ENCODE results near the gene PGM1. TPM values are rescaled to one million over a fixed set of nuclear protein-coding genes. Genes with fewer than 3 reads are reported as not detected.

PGM1 gene
- polyA plus RNA-seq, 3 donors = 8.2 to 39.8 (median 28.7) TPM

GRCh38 chr1:63638471-63638870 lies 45.3 kb downstream of the PGM1 start:
- Histone ChIP-seq H2AFZ (ENCODE audit: insufficient read depth, low read depth, low read length, poor library complexity, severe bottlenecking) (no peak overlapping the region), H3K4me2 (replicated peaks; ENCODE audit: extremely low read depth, low read length, poor library complexity, severe bottlenecking) (no peak overlapping the region), H3K79me2 (ENCODE audit: insufficient read depth, low read length) (no peaks in the 10 kb centered on the region), H3K9me3 (replicated peaks in 1 of 2; ENCODE audit: control insufficient read depth in 1 of 2, insufficient read depth in 1 of 2, low read length in 2 of 2) (no peaks in the 10 kb centered on the region), H3K9ac (ENCODE audit: insufficient read depth, low read length, poor library complexity, severe bottlenecking) (no peak overlapping the region), H3K27me3 (ENCODE audit: control insufficient read depth in 2 of 2, insufficient read depth in 2 of 2, low read length in 2 of 2) (no peaks in the 10 kb centered on the region), H4K20me1 (ENCODE audit: insufficient read depth, low read length) (no peaks in the 10 kb centered on the region), H3K36me3 (replicated peaks in 1 of 2; ENCODE audit: control insufficient read depth in 1 of 2, insufficient read depth in 2 of 2, low read length in 2 of 2) (peaks cover 34 to 83% of the 10 kb centered on the region in 2 donors), H3K4me1 (ENCODE audit: control insufficient read depth in 1 of 2, insufficient read depth in 2 of 2, low read length in 2 of 2) (peaks cover 5 to 16% of the 10 kb centered on the region in 2 donors), H3K27ac (ENCODE audit: low read depth in 1 of 2, low read length in 2 of 2) (peak overlapping the region in 1 of 2 donors; percentile 10), H3K4me3 (replicated peaks in 1 of 3; ENCODE audit: low read depth in 2 of 3, low read length in 3 of 3) (no peak overlapping the region)
- Mint-ChIP-seq H3K4me3 (no peak overlapping the region), H3K27ac (no peak overlapping the region), H3K4me1 (peaks cover 14% of the 10 kb centered on the region), H3K9me3 (no peaks in the 10 kb centered on the region), H3K27me3 (ENCODE audit: low read depth in 3 of 3) (no peaks in the 10 kb centered on the region), H3K36me3 (peaks cover 75 to 78% of the 10 kb centered on the region in 2 donors)
- intact Hi-C loops (cut with micrococcal nuclease) = no loop called here
- DNase-seq = no peak
- 100% methylated on average over 3 of the region's 8 CpGs for WGBS (ENCODE audit: insufficient coverage)
- no peak for TF ChIP-seq CTCF (IDR thresholded peaks at IDR 0.05)

- no peak for DNase-seq
- H3K4me2 ChIP-seq (replicated peaks; ENCODE audit: extremely low read depth, low read length, poor library complexity, severe bottlenecking) = no peak overlapping the region
- H3K27ac ChIP-seq (ENCODE audit: low read depth in 1 of 2, low read length in 2 of 2) = no peak overlapping the region
- Mint-ChIP-seq H3K36me3 (peaks cover 77 to 79% of the 10 kb centered on the region in 2 donors), H3K27me3 (ENCODE audit: low read depth in 3 of 3) (no peaks in the 10 kb centered on the region), H3K27ac (no peak overlapping the region), H3K4me3 (no peak overlapping the region), H3K9me3 (no peaks in the 10 kb centered on the region), H3K4me1 (peaks cover 14% of the 10 kb centered on the region)
- H3K36me3 ChIP-seq (replicated peaks in 1 of 2; ENCODE audit: control insufficient read depth in 1 of 2, insufficient read depth in 2 of 2, low read length in 2 of 2) = peaks cover 35 to 86% of the 10 kb centered on the region in 2 donors
- WGBS (ENCODE audit: insufficient coverage) = 29% methylated on average over 1 of the region's 8 CpGs
- no peaks in the 10 kb centered on the region for H4K20me1 ChIP-seq (ENCODE audit: insufficient read depth, low read length)
- TF ChIP-seq CTCF (IDR thresholded peaks at IDR 0.05) = no peak
- no peaks in the 10 kb centered on the region for H3K27me3 ChIP-seq (ENCODE audit: control insufficient read depth in 2 of 2, insufficient read depth in 2 of 2, low read length in 2 of 2)
- no peaks in the 10 kb centered on the region for H3K79me2 ChIP-seq (ENCODE audit: insufficient read depth, low read length)
- intact Hi-C loops (cut with micrococcal nuclease) = no loop called here
- H3K9ac ChIP-seq (ENCODE audit: insufficient read depth, low read length, poor library complexity, severe bottlenecking) = no peak overlapping the region
- no peak overlapping the region for H2AFZ ChIP-seq (ENCODE audit: insufficient read depth, low read depth, low read length, poor library complexity, severe bottlenecking)
- H3K9me3 ChIP-seq (replicated peaks in 1 of 2; ENCODE audit: control insufficient read depth in 1 of 2, insufficient read depth in 1 of 2, low read length in 2 of 2) = no peaks in the 10 kb centered on the region
- H3K4me1 ChIP-seq (ENCODE audit: control insufficient read depth in 1 of 2, insufficient read depth in 2 of 2, low read length in 2 of 2) = peaks cover 5 to 16% of the 10 kb centered on the region in 2 donors
- H3K4me3 ChIP-seq (replicated peaks in 1 of 3; ENCODE audit: low read depth in 2 of 3, low read length in 3 of 3) = no peak overlapping the region
Observed at GRCh38 chr1:63638875-63639274, 45.7 kb downstream of the PGM1 start.

Data from CD14-positive monocyte (primary cell).